CD4-positive, alpha-beta memory T cell (primary cell): ENCODE results near the gene PRKG1. TPM values are rescaled to one million over a fixed set of nuclear protein-coding genes. Genes with fewer than 3 reads are reported as not detected.
A peak's percentile ranks its signal among the peaks of the same experiment; 100 is the strongest.

Experiments used
- CTCF ChIA-PET: fragments of 350-600 bp; sonication (Branson Sonifier 250); formaldehyde crosslinking; loops from one replicate; lab custom pipeline; 2021; ENCODE audit warnings: inconsistent platforms; ENCODE audit not compliant: partially characterized antibody; lab: Charles Lee
- POLR2A ChIA-PET: fragments of 350-600 bp; sonication (Branson Sonifier 250); formaldehyde crosslinking; loops from one replicate; lab custom pipeline; 2021; ENCODE audit not compliant: partially characterized antibody; lab: Charles Lee
- DNase-seq, 5 donors: peaks; one replicate each; pipeline versions ENCODE4 v3.0.0 to v3.0.0-alpha.2; 2020 to 2022; ENCODE audit warnings: mixed read lengths in 1 of 5
- H3K27ac ChIP-seq: one replicate; pipeline ENCODE4 v1.7.0; 2013; ENCODE audit warnings: low read depth, low read length
- H3K27me3 ChIP-seq: 2 replicates; pipeline ENCODE4 v1.7.0; 2013; ENCODE audit warnings: mild to moderate bottlenecking, low read length, moderate library complexity; ENCODE audit not compliant: insufficient read depth
- H3K36me3 ChIP-seq: 2 replicates; pipeline ENCODE4 v1.7.0; 2013; ENCODE audit warnings: mild to moderate bottlenecking, low read length, moderate library complexity; ENCODE audit not compliant: insufficient read depth
- H3K4me1 ChIP-seq: 2 replicates; pipeline ENCODE4 v1.7.0; 2013; ENCODE audit warnings: mild to moderate bottlenecking, low read length, moderate library complexity; ENCODE audit not compliant: insufficient read depth
- H3K4me3 ChIP-seq, 2 donors: one replicate each; pipeline ENCODE4 v1.7.0; 2013; ENCODE audit warnings: low read length in 2 of 2, mild to moderate bottlenecking in 1 of 2
- H3K9me3 ChIP-seq, 2 donors: one replicate each; pipeline ENCODE4 v1.7.0; 2013; ENCODE audit warnings: low read length in 2 of 2, control low read depth in 1 of 2; ENCODE audit not compliant: control insufficient read depth in 1 of 2
- H3K27ac Mint-ChIP-seq, 7 donors: one replicate each; pipeline ENCODE4 v1.8.0; 2020 to 2021; ENCODE audit warnings: mixed read lengths in 7 of 7, mild to moderate bottlenecking in 6 of 7, inconsistent platforms in 3 of 7, moderate library complexity in 3 of 7
- H3K27me3 Mint-ChIP-seq, 2 donors: one replicate each; pipeline ENCODE4 v1.8.0; 2020 to 2021; ENCODE audit warnings: mixed read lengths in 2 of 2
- H3K36me3 Mint-ChIP-seq, 2 donors: one replicate each; pipeline ENCODE4 v1.8.0; 2020 to 2021; ENCODE audit warnings: mixed read lengths in 2 of 2, inconsistent platforms in 1 of 2, mild to moderate bottlenecking in 1 of 2
- H3K4me1 Mint-ChIP-seq, 4 donors: one replicate each; pipeline ENCODE4 v1.8.0; 2020 to 2021; ENCODE audit warnings: mixed read lengths in 4 of 4, mild to moderate bottlenecking in 1 of 4
- H3K4me3 Mint-ChIP-seq, 8 donors: one replicate each; pipeline ENCODE4 v1.8.0; 2020 to 2021; ENCODE audit warnings: mixed read lengths in 8 of 8, mild to moderate bottlenecking in 7 of 8, moderate library complexity in 6 of 8, inconsistent platforms in 3 of 8
- H3K9me3 Mint-ChIP-seq, 8 donors: one replicate each; pipeline ENCODE4 v1.8.0; 2020 to 2021; ENCODE audit warnings: mixed read lengths in 8 of 8, mild to moderate bottlenecking in 5 of 8, inconsistent platforms in 3 of 8, moderate library complexity in 1 of 8
- intact Hi-C: fragments of 100-400 bp; cut with micrococcal nuclease; formaldehyde crosslinking; loops from one replicate; pipeline ENCODE4 v1.15.1; 2023
- polyA plus RNA-seq, 2 donors: library from polyadenylated mRNA; unstranded; fragments of 300-500 nt; fragmentation: Illumina TruSeq; gene quantifications; one replicate each; pipeline ENCODE4 v1.2.3, GENCODE V29; 2021
- total RNA-seq, 2 experiments: library from RNA; stranded (reverse); gene quantifications; one replicate each; pipeline ENCODE4 v1.2.3, GENCODE V29; 2021

PRKG1 gene
- total and polyA plus RNA-seq, 4 experiments from 2014 or later: 0.06 to 0.20 TPM; not detected in 2

DNA sequence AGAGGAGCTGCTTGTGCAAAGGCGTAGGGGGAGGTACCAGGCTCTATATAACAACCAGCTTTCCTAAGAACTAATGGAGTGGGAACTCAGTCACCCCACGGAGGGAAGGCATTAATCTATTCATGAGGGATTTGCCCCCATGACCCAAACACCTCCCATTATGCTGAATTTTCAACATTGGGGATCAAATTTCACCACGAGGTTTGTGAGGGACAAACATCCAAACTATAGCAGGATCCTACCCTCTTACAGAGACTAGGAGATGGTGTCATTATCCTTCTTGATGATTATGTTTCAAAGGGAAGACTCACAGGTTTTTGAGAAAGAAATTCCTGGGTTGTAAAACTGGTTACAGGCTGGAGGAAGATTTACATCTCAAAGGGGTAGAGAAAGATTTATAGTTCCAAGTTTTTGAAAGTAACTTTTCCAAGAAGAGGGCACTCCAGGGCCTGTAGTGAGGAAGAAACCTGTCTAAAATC is 944.8 kb downstream of the PRKG1 start:
- H3K36me3 ChIP-seq: no peaks in the 10 kb centered on the region
- Mint-ChIP-seq H3K9me3 (peaks cover 0 to 20% (median 3%) of the 10 kb centered on the region in 8 donors), H3K27me3 (no peaks in the 10 kb centered on the region), H3K27ac (no peak overlapping the region), H3K4me1 (no peaks in the 10 kb centered on the region), H3K36me3 (no peaks in the 10 kb centered on the region), H3K4me3 (no peak overlapping the region)
- POLR2A ChIA-PET: no interaction called here
- no peak overlapping the region for H3K4me3 ChIP-seq
- no peaks in the 10 kb centered on the region for H3K9me3 ChIP-seq
- H3K27me3 ChIP-seq: no peaks in the 10 kb centered on the region
- H3K4me1 ChIP-seq: no peaks in the 10 kb centered on the region
- intact Hi-C loops: no loop called here
- no peak for DNase-seq
- H3K27ac ChIP-seq: no peak overlapping the region
- CTCF ChIA-PET: no interaction called here

DNA sequence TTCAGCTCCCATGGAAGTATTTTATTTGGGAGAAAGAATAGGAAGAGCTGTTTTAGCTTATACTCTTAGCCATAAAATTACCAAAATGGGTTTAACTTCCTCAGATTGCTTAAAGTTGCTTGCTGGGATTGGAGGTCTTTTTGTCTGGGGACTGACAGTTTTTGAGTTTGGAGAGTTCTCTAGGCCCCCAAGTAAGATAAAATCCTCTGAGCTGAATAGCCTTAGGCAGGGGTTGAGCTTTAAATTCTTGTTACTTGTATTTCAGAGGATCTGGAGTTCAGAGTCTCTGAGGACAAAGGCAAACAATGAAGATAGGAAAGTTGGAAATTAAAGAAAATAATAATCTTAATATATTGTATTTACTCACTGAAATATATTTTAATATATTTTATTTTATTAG is 945.4 kb downstream of the PRKG1 start:
- H3K4me1 ChIP-seq: no peaks in the 10 kb centered on the region
- no peaks in the 10 kb centered on the region for H3K36me3 ChIP-seq
- POLR2A ChIA-PET: no interaction called here
- Mint-ChIP-seq H3K27me3 (no peaks in the 10 kb centered on the region), H3K4me1 (no peaks in the 10 kb centered on the region), H3K4me3 (no peak overlapping the region), H3K9me3 (peaks cover 0 to 16% (median 1%) of the 10 kb centered on the region in 8 donors), H3K36me3 (no peaks in the 10 kb centered on the region), H3K27ac (no peak overlapping the region)
- CTCF ChIA-PET: no interaction called here
- no peak for DNase-seq
- H3K4me3 ChIP-seq: no peak overlapping the region
- intact Hi-C loops: no loop called here
- no peak overlapping the region for H3K27ac ChIP-seq
- H3K27me3 ChIP-seq: no peaks in the 10 kb centered on the region
- H3K9me3 ChIP-seq: no peaks in the 10 kb centered on the region

DNA sequence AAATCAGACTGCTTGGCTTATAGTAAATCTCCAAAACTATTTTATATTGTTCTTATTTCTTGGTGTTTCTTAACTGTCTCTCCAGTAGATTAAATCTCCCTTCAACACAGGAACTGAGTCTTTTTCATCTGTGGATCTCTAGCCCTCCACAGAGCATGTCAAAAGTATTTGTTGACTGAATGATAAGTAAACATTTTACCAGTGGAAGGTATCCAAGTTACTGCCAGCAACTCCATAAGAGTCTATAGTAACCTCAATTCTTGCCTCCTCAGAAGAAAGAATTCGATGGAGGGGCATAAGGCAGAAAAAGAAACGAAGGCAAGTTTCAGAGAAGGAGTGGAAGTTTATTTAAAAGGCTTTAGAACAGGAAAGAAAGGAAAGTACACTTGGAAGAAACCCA is 945.9 kb downstream of the PRKG1 start:
- H3K4me3 ChIP-seq: no peak overlapping the region
- H3K27ac ChIP-seq: no peak overlapping the region
- Mint-ChIP-seq H3K27ac (no peak overlapping the region), H3K4me1 (no peaks in the 10 kb centered on the region), H3K36me3 (no peaks in the 10 kb centered on the region), H3K27me3 (no peaks in the 10 kb centered on the region), H3K9me3 (peaks cover 0 to 13% (median 1%) of the 10 kb centered on the region in 8 donors), H3K4me3 (no peak overlapping the region)
- no peaks in the 10 kb centered on the region for H3K4me1 ChIP-seq
- no peaks in the 10 kb centered on the region for H3K9me3 ChIP-seq
- POLR2A ChIA-PET: no interaction called here
- H3K27me3 ChIP-seq: no peaks in the 10 kb centered on the region
- intact Hi-C loops: no loop called here
- no peak for DNase-seq
- CTCF ChIA-PET: no interaction called here
- H3K36me3 ChIP-seq: no peaks in the 10 kb centered on the region

DNA sequence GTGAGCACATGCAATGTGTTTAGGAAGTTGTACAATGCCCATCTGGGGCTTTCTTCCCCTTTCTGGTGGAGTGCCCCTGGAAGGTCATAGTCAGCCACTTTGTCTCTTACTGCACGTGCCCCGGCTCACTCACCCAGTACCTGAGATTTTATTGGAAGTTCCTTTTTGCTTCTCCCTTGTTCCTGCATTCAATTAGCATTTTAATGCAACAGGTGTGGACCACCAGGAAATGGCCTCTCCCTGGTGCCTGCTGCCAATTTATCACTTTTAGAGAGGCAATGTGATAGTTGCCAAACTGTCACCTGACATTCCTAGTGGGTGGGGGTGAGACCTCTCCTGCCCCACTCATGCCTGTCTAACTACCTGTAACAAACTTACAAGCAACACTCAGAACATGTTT is 946.4 kb downstream of the PRKG1 start:
- Mint-ChIP-seq H3K27ac (no peak overlapping the region), H3K9me3 (peaks cover 0 to 12% (median 1%) of the 10 kb centered on the region in 8 donors), H3K4me1 (no peaks in the 10 kb centered on the region), H3K27me3 (no peaks in the 10 kb centered on the region), H3K36me3 (no peaks in the 10 kb centered on the region), H3K4me3 (no peak overlapping the region)
- no peaks in the 10 kb centered on the region for H3K36me3 ChIP-seq
- H3K27me3 ChIP-seq: no peaks in the 10 kb centered on the region
- H3K9me3 ChIP-seq: no peaks in the 10 kb centered on the region
- POLR2A ChIA-PET: no interaction called here
- no peak overlapping the region for H3K27ac ChIP-seq
- CTCF ChIA-PET: no interaction called here
- DNase-seq: no peak
- intact Hi-C loops: no loop called here
- no peaks in the 10 kb centered on the region for H3K4me1 ChIP-seq
- H3K4me3 ChIP-seq: no peak overlapping the region

DNA sequence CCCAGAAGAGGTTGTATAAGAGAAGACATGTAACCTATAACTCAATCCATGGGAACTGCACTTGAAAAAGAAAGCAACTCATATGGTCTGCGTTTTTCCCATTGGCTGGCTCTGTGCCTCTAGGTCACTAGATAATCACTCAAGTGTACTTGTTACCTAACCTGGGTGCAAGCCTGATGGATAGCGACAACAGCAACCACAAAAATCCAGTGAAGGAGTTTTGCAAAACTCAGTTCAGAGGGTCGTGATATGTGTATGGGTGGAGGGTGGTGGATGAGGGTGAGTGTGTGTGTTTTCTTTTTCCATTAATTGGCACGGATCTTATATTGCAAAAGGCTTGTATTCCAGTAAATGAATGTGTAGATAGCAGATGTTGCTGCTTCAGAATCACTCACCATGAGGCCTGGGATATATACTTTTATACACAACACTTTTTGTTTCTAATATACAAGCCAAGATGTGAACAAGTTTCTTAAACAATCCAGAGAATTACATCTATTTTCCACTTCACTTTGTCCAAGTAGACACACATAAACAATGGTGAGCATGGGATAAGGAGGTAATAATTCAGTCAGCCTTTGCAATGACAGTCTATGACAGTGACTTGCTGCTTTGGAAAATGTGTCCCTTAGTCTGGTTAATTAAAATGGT is 952.9 kb downstream of the PRKG1 start:
- Mint-ChIP-seq H3K36me3 (no peaks in the 10 kb centered on the region), H3K4me1 (no peaks in the 10 kb centered on the region), H3K27ac (no peak overlapping the region), H3K4me3 (peak overlapping the region in 1 of 8 donors; percentile 28), H3K27me3 (no peaks in the 10 kb centered on the region), H3K9me3 (peaks cover 0 to 7% (median 1%) of the 10 kb centered on the region in 8 donors)
- no peaks in the 10 kb centered on the region for H3K36me3 ChIP-seq
- H3K4me3 ChIP-seq: no peak overlapping the region
- no peaks in the 10 kb centered on the region for H3K9me3 ChIP-seq
- DNase-seq: no peak
- H3K4me1 ChIP-seq: no peaks in the 10 kb centered on the region
- no peak overlapping the region for H3K27ac ChIP-seq
- H3K27me3 ChIP-seq: no peaks in the 10 kb centered on the region
- intact Hi-C loops: no loop called here
- ChIA-PET POLR2A (no interaction called here), CTCF (no interaction called here)

DNA sequence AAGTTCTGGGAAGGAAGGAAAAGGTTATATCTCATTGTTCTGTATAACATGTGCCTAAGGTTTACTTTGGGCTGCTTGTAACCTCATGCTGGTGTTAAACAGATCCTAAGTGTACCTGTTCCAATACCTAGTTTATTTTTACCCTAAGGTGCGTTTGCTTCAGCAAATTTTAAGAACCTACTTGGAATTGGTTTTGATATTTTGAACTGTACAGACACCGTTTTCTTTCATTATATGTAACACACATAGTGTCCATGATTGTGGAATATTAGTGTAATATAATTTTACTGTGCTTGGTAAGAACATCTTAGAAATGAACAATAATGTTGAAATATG is 954.2 kb downstream of the PRKG1 start:
- no peak overlapping the region for H3K27ac Mint-ChIP-seq
- H3K4me3 ChIP-seq: no peak overlapping the region
- no peaks in the 10 kb centered on the region for H3K36me3 ChIP-seq
- no peaks in the 10 kb centered on the region for H3K4me1 Mint-ChIP-seq
- no peak overlapping the region for H3K27ac ChIP-seq
- POLR2A ChIA-PET: no interaction called here
- peaks cover 0 to 7% (median 0%) of the 10 kb centered on the region in 8 donors for H3K9me3 Mint-ChIP-seq
- no peaks in the 10 kb centered on the region for H3K27me3 ChIP-seq
- CTCF ChIA-PET: no interaction called here
- intact Hi-C loops: no loop called here
- H3K27me3 Mint-ChIP-seq: no peaks in the 10 kb centered on the region
- no peak for DNase-seq
- no peaks in the 10 kb centered on the region for H3K36me3 Mint-ChIP-seq
- no peak overlapping the region for H3K4me3 Mint-ChIP-seq
- no peaks in the 10 kb centered on the region for H3K4me1 ChIP-seq
- no peaks in the 10 kb centered on the region for H3K9me3 ChIP-seq

DNA sequence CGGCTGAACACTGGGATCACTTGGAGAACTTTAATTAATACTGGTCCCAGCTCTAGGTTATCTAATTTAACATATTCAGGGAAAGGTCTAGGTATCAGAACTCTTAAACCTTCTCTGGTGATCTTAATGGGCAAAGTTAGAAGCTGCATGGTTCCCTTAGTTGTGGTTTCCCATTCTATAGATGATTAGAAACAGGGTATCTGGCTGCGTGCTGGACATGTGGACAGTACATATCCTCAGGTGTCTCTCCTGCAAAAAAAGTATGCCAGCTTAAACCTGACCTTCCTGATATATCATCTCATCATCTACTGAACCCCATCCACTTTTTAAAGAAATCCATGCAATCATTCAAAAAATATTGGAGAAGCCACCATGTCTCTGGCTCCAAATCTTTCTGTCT is 955.3 kb downstream of the PRKG1 start:
- ChIA-PET POLR2A (no interaction called here), CTCF (interaction anchor here (0.8 kb wide), 1 partner anchor 21 kb away, joined by 3 read pairs; no protein-coding TSS in a partner anchor)
- peaks cover 0 to 7% (median 0%) of the 10 kb centered on the region in 8 donors for H3K9me3 Mint-ChIP-seq
- Histone ChIP-seq H3K4me3 (no peak overlapping the region), H3K4me1 (no peaks in the 10 kb centered on the region), H3K36me3 (no peaks in the 10 kb centered on the region), H3K27ac (no peak overlapping the region), H3K27me3 (no peaks in the 10 kb centered on the region), H3K9me3 (no peaks in the 10 kb centered on the region)
- H3K36me3 Mint-ChIP-seq: no peaks in the 10 kb centered on the region
- no peak for DNase-seq
- H3K27ac Mint-ChIP-seq: no peak overlapping the region
- H3K4me3 Mint-ChIP-seq: no peak overlapping the region
- no peaks in the 10 kb centered on the region for H3K4me1 Mint-ChIP-seq
- no peaks in the 10 kb centered on the region for H3K27me3 Mint-ChIP-seq
- intact Hi-C loops: no loop called here
